Measurements from ENCODE around the gene IL4.

DNA sequence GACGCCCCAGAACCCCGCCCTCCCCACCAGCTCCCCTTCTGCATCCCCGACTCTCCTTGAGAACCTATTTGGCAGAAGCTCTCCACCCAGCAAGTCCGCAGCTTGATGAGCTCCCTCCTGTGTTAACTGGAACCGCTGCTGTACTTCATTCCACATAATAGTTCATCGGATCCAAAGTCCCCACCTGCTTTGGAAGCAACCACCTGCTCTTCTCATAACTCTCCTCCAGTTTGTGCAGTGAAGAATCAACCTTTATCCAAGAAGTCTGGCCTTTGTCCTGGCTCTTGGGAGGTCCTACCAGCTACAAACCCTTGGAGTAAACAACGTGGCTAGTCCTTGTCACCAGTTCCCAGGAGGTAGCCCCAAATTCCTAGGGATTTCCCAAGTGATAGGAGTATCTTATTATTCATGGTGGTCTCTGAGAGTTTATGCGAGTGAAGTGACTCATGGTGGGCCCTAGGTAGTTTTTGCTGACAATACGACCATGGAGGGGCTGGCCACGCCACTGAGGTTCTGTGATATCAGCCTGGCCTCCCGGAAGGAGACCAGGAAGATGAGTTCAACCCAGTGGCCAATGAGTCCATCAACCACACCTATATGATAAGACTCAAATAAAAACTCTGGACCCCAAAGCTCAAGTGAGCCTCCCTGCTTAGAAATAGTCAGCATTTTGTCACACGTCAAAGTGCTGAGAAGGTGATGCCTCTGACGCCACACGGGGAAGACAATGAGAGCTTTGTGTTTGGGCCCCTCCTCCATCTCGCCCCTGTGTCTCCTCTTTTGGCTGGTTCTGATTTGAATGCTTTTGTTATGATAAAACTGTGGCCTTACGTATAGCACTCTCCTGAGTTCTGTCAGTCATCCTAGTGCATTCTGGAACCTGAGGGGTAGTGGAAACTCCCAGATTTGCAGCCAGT is 3.6 kb upstream of the IL4 start:
- no peak for TF ChIP-seq ZNF610 (tag by site-specific recombination; IDR thresholded peaks at IDR 0.05; ENCODE audit: borderline replicate concordance)
- no peak for TF ChIP-seq YY1 (tag by site-specific recombination; IDR thresholded peaks at IDR 0.05)
- no peak for TF ChIP-seq ZNF560 (tag by site-specific recombination; IDR thresholded peaks at IDR 0.05; ENCODE audit: borderline replicate concordance)
- no peak for TF ChIP-seq ZBTB7A (tag by site-specific recombination; IDR thresholded peaks at IDR 0.05; ENCODE audit: low read depth)
- TF ChIP-seq MYNN (tag by site-specific recombination; IDR thresholded peaks at IDR 0.05; ENCODE audit: borderline replicate concordance), result no peak
